Activated naive CD4-positive, alpha-beta T cell (primary cell): ENCODE results near the gene IFT43.
A peak's percentile ranks its signal among the peaks of the same experiment; 100 is the strongest.

Experiments
- DNase-seq, 4 experiments: peaks; one replicate each; lab custom pipeline; 2025; lab: John Stamatoyannopoulos, UW

Gene IFT43

DNA sequence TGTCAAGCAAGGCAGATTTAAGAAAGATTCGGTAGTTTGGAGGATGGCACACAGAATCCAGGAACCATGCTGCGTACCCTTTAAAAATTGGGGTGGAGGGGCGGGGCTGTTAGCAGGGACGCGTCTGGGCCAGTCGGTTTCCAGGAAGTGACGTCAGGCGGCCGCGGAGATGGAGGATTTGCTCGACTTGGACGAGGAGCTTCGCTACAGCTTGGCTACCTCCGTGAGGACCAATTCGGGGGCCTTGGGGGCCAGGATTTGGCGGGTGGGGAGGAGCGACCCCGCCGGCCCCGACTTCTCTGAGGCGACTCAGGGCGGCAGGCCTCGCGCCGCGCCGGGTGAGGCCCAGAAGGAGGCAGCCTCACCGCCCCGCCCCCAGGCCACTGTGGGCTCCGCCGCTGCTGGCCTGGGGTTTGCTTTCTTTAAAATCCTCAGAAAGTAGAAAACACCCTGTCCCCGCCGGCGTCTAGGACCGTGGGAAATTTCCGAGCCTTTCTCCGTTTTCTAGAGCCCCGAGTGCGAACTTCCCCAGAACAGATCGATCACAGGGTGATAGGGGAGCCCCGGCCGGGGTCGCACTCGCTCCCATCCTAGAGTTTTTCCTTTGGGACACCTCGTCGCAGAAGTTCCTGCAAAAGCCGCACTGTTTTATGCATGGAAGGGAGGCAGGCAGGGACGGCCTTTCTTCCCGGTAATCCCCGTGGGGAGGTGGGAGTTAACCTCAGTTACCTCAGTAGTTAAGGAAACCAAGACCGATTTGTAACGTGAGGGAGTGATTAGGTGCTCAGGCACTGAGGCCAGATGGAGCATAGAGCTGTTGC, at the start of gene IFT43:
TSS of gene IFT43 (plus strand) at position 146 of the 821 bp plus-strand sequence. CDS start at position 170, 24 bp downstream.
- peak; percentile 58 to 85 (median 76) for DNase-seq

DNA sequence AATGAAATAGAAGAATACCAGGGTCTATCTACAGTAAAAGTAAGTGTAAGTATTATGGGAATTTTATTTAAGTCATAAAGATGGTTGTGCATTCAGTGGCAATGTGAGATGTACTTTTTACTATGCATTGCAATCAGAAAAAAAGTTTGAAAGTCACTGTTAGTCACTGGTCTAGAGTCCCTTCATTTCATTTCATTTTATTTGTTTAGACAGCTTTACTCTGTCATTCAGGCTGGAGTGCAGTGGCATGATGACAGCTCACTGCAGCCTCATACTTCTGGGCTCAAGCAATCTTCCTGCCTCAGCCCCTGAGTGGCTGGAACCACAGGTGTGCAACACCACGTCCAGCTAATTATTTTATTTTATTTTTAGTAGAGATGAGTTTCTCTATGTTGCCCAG, 46.4 kb upstream of the IFT43 start:
- DNase-seq, result no peak

DNA sequence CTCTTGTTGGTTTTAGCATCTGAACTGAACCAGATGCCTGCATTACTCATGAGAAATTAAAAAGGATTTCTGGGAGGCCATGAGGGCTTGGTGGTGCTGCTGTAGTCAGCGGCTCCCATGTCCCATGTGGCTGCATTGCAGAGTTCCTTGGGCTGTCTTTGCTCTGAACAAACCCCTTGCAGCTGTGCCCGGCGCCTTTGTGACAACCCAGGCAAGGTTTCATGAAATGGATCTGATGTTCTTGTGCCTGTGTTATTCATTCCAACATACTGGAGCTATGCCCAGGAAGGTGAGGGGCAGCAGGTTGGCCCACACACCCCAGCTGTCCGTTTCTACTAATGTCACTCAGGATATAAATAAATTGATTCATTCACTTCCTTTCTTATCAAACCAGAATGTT, 44.5 kb upstream of the IFT43 start:
- no peak for DNase-seq

DNA sequence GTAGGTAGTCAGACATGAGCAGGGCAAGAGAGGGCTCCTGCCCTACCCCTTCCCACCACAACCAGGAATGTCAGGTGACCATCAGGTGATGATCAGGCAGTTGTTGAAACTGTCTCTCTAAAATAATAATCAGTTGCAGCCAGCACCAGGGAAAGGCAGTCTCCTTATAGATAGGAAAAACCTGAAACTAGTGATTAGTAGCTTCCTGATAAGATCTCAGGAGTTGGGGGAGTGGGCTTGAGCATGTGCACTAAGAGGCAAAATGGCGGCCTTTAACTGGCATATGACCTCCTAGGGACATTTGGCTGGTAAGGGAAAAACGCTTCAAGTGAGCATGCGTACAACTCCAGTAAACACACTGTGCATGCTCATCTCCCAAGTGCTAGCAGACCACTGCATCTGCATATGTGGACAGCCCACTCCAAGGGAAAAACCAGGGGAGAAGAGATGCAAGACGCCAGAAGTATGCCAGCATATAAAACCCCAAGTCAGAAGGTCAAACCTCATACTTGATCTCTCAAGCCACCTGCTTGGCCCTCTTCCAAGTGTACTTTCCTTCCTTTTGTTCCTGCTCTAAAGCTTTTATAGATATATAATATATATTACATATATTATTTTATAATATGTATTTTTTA, 40.8 kb upstream of the IFT43 start:
- no peak for DNase-seq

DNA sequence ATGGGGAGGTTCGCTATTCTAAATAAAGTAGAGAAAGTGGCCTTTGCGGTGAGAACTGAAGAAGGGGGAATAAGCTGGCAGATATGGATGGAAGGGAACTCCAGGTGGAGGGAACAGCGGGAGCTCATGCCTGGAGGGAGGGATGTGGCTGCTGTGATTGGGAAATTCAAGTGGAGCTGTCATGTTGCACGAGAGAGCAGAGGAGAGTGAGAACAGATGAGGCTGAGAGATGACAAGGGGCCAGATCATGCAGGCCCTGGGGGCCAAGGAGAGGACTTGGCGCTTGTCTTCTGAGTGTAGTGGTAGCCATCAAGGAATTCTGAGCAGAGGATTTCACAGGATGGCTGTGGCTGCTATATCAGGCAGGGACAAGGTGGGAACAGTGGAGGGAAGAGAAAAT, 38.8 kb upstream of the IFT43 start:
- DNase-seq, result no peak

DNA sequence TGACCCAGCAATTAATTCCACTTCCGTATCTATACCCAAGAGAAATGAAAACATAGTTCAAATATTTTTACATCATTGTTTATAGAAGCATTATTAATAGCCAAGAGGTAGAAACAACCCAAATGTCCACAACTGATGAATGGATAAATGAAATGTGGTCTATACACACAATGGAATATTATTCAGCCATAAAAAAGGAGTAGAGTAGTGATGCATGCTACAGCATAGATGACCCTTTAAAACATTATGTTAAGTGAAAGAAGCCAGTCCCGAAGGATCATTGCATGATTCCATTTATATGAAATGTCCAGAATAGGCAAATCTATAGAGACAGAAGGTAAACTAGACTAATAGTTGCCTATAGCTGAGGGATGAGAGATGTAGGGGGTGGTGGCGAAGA, 33.1 kb upstream of the IFT43 start:
- no peak for DNase-seq

DNA sequence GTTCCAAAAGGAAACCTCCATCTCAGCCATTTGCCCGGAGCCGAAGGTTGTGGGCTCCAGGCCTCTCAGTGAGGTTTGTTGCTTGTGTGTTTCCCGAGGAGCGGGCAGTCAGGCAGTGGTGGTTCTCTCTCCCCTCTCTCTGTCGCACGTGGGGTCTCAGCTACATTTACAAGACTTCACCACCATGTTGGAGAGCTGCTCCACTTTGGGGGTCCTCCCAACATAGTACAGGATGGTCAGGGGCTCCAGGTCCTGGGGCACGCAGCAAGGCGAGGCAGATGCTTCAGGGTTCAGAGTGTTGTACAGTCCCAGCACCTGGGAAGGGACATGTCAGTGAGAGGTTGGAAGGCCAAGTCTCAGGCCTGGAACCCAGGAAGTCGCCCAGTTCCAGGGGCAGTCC, 26.5 kb upstream of the IFT43 start:
- no peak for DNase-seq

DNA sequence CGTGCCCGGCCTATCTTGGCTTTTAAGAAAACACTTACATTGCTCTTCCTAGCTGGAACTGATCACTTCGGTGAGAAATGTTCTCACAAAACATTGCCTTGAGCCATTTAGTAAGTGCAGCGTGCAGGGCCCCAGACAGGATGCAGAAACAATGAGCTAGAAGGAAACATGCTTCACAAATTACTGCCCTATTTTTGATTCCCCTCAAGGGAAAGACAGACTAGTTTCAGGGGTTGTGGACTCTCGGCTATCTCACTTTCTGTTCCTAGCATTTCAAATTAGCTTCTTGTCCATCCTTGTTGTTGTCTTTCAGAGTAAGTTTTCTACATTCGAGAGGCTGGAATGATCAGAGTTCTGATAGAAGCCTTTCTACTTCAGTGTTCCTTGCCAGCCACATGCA, 25.3 kb upstream of the IFT43 start:
- no peak for DNase-seq

DNA sequence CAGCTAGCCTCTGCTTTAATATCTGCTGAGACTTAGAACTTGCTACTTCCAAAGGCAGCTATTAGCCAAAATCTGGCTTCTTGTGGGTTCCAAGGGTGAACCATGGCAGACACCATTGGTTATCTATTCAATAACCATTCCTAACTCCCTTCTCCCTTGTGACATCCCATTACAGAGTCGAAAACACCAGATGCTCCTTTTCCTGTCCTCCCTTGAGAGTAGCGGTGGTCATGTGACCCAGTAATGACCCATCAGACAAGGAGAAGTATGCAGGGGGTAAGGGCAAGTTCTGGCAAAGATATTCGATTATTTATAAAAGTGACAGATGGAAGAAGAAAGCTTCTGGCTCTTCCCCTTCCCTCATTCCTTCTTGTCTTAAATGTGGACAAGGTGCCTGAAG, 23.9 kb upstream of the IFT43 start:
- no peak for DNase-seq

DNA sequence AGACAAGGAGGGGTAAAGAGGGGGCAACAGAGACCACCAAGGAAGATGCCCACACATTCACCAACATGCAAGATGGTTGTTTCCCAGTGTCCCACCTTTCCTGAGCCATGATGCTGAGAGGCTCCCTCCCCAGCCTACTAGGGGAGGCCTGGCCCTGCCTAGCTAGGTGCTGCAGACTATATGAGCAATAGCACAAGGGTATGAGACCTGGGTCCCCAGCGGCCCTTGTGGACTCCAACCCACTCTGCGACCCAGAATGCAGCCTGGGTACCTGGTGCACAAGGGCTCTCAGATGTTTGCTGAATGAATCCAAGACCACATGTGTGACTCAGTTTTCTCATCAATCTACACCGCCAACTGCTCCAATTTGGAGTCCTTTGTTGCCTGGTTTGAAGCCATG, 17.7 kb upstream of the IFT43 start:
- DNase-seq, result no peak

DNA sequence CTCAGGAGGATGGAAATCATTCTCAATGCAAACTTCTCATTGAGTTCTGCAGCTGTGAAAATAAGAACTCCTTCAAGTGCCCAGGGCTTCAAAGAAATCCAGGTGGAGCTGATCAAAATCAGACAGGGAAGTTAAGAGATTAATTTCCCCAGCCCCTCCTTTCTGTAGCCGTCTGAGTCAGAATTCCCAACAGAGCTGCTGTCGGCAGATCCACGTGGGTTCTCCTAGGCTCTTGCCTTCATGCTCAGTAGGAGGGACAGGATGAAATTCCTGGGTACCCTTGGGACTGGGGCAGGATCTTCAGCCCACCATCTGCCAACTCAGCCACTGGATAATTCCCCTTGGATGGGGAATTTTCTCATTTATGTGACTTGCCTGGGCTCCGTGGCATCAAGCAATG, 17.1 kb upstream of the IFT43 start:
- no peak for DNase-seq

DNA sequence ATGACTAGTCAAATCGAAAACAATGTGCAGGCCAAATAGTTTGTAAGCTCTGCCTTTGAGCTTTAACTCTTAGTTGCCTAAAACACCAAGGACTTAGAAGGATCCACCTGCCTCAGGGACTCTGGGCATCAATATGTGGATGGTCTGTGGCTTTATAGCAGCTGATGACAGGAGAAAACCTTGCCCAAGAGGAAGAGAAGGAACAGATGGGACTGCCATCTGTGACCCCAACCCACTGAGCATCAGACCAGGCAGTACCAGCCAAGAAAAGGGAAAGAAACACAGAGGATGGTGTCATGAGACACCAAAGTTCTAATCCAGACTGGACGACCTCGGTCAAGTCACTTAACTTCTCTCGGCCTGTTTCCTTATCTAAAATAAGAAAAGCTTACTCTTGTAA, 16.4 kb upstream of the IFT43 start:
- no peak for DNase-seq

DNA sequence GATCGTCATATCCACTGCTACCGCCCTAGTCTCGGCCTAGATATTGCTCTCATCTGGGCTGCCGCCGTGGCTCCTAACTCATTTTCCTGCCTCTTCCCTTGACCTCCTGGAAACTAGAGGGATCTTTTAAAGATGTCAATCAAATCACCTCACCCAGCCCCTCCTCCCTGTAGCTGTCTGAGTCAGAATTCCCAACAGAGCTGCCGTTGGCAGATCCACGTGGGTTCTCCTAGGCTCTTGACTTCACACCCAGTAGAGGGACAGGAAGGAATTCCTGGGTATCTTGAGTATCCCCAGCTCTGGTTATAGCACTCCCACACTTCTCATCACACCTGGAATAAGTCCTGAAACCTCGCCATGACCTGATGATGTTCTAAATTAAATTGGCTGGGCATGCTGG, 15.7 kb upstream of the IFT43 start:
- DNase-seq, result no peak

DNA sequence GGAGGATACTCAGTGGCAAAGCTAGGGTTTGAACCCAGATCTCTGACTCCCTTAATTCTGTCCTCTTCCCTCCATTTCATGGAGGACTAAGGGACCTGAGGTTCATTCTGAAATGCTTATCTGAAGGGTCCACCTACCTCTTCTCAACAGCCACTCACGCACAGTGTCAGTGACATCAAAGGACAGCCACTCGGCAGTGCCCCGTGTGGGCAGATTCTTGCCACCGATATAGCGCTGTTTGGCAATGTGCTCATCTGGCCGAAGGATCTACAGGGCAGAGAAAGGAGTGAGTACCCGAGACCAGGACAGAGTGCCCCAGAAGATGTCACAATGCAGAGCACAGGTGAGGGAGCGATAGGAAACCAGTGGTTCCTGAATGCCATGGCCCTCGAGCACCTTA, 14.6 kb upstream of the IFT43 start:
- DNase-seq, result no peak

DNA sequence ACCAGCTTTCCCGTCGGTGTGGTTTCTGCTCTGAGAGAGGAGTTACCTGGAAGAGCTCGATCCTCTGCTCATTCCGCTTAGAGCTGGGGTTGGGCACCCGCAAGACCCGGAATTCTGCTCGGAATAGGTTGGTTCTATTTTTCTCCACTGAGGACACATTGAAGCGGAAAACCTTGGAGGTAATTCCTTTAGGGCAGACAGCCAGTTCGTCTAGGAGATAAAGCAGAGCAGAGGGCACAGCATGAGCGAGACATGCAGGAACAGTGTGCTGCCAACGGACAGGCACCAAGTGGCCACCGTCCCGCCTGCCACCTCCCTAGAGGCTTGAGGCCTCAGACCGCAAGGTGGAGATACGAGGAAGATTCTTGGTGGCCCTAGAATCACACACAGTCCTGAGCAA, 14.1 kb upstream of the IFT43 start:
- no peak for DNase-seq

DNA sequence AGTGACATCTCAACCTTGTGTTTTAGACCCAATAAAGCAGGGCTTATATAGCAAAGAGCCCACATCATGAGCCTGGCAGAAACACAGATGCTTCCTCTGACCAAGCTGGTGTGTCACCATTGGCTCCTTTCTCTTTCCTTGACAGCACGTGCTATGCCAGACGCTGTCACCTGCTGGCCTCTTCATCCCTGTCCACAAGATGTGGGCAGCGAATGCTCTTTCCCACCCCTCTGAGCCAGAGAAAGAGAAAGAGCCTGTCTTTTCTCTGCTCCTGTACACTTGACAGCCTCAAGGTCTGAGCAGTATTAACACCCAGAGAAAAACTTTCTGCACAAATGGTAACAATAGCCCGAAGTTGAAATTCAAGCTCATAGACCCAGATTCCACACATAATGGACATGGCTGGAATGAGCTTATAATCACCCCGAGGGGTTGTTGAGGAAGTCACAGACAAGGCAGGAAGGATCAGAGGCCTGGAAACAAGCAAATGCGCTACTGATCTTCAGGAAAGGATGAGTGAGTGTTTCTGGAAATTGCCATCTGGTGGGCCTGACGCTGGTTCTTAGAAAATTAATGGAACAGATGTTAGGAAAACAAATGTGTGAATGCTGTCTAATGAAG, 12.7 kb upstream of the IFT43 start:
- no peak for DNase-seq

DNA sequence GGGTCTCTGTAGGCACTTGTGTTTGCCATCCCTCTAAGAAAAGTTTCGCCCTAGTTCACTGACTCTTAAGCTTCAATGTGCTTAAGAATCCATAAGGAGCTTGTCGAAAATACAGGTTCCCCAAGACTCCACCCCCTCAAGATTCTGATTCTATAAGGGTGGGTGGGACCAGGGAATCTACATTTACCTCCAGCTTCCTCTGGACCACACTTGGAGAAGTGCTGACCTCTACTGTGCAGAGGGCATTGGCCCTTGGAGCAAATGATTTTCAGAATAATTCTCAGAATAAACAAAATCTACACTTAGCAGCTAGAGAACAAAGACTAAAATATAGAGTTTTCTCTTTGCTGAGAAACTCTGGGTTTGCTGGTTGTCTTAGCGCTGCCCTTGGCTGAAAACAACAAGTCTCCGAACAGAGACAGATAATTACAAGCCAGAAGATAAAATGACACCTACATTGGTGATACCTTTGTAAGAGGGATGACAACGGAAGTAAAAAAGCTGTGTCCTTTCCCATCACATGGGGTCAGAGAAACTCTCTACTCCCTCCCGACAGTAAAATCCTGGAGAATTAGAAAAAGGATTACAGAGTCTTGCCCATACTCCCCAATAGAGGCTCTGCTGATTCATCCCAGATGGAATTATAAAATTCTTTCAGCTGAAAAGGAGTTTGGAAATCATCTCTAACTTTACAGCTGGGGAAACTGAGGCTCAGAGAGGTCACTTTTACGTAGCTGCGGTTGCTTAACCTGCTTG, 8.6 kb upstream of the IFT43 start:
- no peak for DNase-seq

DNA sequence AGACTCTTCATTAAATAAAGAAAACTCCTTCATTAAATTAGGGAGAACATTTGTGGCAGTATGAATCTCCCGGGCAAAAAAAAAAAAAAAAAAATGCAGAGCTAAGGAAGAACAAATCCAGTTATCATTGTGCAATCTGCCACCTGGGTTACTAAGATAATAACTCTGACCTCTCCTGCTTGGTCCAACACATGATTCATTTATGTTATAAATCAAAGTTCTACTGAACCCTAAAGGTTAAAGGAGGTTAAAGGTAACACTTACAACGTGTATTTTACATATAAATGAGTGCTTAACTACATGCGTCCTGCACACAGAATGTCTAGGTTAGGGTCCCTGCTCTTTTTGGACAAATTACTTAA, 8.0 kb upstream of the IFT43 start:
- no peak for DNase-seq

DNA sequence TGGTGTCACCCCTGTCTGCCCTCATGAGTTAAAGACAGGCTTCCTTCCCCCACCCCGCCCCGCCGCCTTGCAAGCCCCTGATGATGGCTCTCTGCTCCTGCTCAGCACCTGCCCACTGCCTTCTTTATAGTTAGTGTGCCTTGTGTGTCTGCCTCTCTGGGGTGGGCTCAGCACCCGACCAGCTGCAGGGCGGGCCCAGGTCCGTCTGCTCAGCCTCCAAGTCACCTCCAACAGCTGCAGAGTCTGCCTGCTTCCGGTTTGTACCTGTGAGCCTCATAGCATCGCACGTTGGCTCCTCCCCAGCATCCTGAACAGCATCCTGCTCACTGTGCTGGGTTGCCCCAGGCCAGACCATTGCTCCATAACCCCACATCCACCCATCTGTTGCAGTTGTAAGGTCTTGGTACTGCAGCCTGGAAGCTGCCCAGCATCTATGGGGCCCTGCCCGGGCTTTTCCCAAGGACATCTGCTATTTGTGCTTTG, 7.3 kb upstream of the IFT43 start:
- DNase-seq, result peak in 2 of 4 experiments; percentile 2 to 18

DNA sequence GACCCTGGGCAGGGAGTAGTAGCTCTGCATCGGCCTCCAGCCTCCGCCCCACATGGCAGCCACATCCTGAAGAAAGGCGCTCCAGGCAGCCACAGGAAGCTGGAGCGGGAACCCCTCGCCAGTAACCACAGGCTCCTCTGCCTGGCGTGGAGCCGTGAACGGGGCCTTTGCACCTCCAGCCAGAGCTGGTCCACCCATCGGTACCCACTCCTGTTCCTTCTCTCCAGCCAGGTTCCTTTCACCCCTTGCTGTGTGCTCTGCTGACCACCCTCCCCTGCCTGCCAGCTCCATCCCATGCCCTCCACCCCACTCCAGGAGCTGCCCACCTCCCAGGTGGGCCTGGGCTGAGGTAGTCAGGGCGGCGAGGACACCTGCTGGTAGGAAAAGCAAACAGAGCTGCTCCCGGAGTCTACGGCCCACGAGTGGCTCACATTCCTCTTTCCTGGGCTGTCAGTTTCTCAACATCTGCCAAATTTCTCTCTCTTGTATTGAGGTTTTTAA, 6.4 kb upstream of the IFT43 start:
- DNase-seq, result peak in 1 of 4 experiments; percentile 7

DNA sequence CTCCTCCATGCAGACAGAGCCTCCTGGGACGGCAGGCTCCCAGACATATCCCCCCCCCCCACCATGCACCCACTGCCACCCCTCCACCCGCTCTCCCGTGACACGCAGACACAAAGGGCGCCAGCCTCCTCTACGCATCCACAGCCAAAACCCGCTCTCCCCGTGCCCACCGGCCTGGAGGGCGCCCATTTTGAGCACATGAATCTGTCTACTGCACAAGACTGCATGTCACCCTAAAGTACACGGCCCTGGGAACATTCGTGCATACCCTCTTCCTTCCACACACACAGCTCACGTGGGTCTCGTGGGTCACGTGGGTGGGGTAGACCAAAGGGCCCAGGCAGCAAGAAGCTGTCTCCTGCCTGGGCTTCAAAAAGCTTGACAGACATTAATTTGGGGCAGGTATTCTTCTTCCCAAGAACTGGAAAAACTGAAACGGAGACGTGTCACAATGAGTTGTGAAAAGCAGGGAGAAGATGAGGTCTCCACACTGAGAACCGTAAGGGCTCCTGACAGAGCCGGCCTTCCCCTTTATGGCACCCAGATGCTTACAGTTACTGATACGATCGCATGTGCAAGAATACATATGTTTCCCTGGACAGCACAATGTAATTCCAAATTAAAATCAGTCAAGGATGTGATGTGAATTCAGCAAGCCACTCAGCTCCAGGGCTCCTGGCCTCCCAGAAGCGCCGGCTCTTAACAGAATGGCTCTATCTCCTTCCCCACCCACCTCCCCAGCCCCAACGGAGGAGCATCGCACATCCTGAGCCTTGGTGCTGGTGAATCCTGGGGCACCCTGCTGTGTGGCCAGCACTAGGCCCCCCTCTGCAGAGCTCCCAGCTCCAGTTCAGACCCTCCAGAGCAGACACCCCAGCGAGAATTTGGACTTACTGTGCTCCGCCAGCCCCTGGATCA, 5.7 kb upstream of the IFT43 start:
- no peak for DNase-seq
